PC-3 (cell line): Measurements from ENCODE around the gene CFAP141.

Source experiments
- EZH2 ChIP-seq: fragments of 300-600 bp; sonication (generic); IDR thresholded peaks from one replicate; pipeline ENCODE4 v1.6.1; 2017; ENCODE audit warnings: antibody characterized with exemption, mild to moderate bottlenecking, low read length; ENCODE audit not compliant: unreplicated experiment
- EZH2phosphoT487 ChIP-seq: fragments of 300-600 bp; sonication (generic); IDR thresholded peaks from 2 replicates; pipeline ENCODE4 v1.6.1; 2018; ENCODE audit warnings: mild to moderate bottlenecking, antibody characterized with exemption, low read length, borderline replicate concordance
- TF ChIP-seq, protein P1 (sequence below): fragments of 300-600 bp; sonication (generic); conservative IDR thresholded peaks from 2 replicates; pipeline ENCODE4 v1.5.1; 2017; ENCODE audit warnings: antibody characterized with exemption, low read depth, mild to moderate bottlenecking, low read length

DNA sequence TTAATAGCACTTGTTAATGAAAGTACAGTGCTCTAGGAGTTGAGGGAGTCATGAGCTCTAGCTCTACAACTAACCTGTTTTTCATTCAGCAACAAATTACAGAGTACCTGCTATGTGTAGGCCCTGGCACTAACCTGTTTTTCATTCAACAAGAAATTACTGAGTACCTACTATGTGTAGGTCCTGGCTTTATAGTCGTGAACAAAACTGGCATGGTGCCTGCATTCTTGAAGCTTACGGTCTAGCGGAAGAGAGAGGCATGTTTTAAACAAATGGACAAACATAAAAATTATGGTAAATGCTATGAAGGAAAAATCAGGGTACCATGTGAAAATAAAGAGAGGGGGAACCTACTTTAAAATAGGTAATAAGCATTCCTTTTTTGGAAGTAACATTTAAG is 12.4 kb upstream of the CFAP141 start:
- TF ChIP-seq, protein P1, sequence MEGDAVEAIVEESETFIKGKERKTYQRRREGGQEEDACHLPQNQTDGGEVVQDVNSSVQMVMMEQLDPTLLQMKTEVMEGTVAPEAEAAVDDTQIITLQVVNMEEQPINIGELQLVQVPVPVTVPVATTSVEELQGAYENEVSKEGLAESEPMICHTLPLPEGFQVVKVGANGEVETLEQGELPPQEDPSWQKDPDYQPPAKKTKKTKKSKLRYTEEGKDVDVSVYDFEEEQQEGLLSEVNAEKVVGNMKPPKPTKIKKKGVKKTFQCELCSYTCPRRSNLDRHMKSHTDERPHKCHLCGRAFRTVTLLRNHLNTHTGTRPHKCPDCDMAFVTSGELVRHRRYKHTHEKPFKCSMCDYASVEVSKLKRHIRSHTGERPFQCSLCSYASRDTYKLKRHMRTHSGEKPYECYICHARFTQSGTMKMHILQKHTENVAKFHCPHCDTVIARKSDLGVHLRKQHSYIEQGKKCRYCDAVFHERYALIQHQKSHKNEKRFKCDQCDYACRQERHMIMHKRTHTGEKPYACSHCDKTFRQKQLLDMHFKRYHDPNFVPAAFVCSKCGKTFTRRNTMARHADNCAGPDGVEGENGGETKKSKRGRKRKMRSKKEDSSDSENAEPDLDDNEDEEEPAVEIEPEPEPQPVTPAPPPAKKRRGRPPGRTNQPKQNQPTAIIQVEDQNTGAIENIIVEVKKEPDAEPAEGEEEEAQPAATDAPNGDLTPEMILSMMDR = no peak
- TF ChIP-seq EZH2 (no peak), EZH2phosphoT487 (no peak)
